DOHH2 (cell line): ENCODE measurements around the gene KCNG2.

Experiments
- CTCF ChIP-seq: fragments of 200-600 bp; sonication (generic); IDR thresholded peaks from one replicate; pipeline ENCODE4 v1.5.1; 2014; ENCODE audit warnings: antibody characterized with exemption, mild to moderate bottlenecking, low read depth, low read length; ENCODE audit not compliant: poor library complexity, severe bottlenecking
- EZH2phosphoT487 ChIP-seq: fragments of 200-600 bp; sonication (generic); IDR thresholded peaks from 2 replicates; pipeline ENCODE4 v1.6.1; 2017; ENCODE audit warnings: borderline replicate concordance, mild to moderate bottlenecking, antibody characterized with exemption, low read length, moderate library complexity, mixed read lengths

- TF ChIP-seq EZH2phosphoT487 (no peak), CTCF (no peak)
Observed at GRCh38 chr18:79782566-79783308, 15.0 kb upstream of the KCNG2 start.
